Upper lobe of left lung (tissue), 4 donors: ENCODE data around the gene RNF224.

Source experiments
- EP300 ChIP-seq, 4 donors: sonication (generic); formaldehyde crosslinking; IDR thresholded peaks; one replicate each; pipeline ENCODE4 v1.5.1; 2017; ENCODE audit warnings: antibody characterized with exemption in 4 of 4, control low read depth in 2 of 4
- POLR2AphosphoS5 ChIP-seq, 2 donors: sonication (generic); formaldehyde crosslinking; IDR thresholded peaks; one replicate each; pipeline ENCODE4 v1.5.1; 2017; ENCODE audit warnings: antibody characterized with exemption in 2 of 2
- TF ChIP-seq, protein P1 (sequence below), 6 experiments: fragments of 450-650 bp in 4 of 6; fragments of 200-600 bp in 2 of 6; sonication (generic) in 2 of 6; IDR thresholded peaks; one replicate each; pipeline ENCODE4 v1.5.1; 2016 to 2019; ENCODE audit warnings: antibody characterized with exemption in 6 of 6

DNA sequence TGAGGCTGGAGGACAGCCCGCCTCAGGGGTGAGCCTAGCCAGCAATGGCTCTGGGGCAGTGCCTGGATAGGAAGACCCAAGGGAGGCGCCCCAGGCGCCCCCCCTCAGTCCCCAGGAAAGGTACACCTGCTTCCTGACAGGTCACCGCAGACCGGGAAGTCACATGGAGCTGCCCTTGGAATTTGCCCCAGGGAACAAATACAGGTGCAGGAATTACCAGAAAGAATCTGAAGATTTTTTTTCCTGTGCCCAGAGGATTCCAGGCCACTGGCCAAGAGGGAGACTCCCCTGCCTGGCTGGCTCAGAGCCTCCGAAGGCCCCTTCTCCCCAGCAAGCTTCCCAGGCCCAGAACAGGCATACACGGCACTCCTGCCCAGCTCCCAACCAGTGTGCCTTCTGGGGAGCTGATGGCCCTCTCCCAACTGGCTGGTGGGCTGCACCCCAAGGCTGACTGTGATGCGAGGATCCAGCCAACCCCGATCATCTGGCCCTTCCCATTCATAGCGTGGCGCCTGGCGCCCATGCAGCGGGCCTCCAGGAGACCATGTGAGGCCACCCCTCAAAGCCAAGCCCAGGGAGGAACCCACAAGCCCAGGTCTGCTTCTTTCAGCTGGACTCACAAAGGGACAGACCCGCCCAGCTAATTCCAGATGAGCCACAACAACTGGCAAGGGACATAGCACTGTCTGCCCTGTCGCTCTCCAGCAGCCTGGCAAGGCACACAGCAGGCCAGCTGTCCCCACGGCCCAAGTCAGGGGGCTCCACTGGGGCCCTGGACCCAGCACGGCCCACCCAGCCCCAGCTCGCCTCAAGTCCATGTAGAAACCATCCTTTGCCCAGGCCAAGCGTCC is 29.0 kb upstream of the RNF224 start:
- TF ChIP-seq, protein P1, sequence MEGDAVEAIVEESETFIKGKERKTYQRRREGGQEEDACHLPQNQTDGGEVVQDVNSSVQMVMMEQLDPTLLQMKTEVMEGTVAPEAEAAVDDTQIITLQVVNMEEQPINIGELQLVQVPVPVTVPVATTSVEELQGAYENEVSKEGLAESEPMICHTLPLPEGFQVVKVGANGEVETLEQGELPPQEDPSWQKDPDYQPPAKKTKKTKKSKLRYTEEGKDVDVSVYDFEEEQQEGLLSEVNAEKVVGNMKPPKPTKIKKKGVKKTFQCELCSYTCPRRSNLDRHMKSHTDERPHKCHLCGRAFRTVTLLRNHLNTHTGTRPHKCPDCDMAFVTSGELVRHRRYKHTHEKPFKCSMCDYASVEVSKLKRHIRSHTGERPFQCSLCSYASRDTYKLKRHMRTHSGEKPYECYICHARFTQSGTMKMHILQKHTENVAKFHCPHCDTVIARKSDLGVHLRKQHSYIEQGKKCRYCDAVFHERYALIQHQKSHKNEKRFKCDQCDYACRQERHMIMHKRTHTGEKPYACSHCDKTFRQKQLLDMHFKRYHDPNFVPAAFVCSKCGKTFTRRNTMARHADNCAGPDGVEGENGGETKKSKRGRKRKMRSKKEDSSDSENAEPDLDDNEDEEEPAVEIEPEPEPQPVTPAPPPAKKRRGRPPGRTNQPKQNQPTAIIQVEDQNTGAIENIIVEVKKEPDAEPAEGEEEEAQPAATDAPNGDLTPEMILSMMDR (IDR thresholded peaks at IDR 0.05): no peak
- peak; percentile 25 to 39 for TF ChIP-seq POLR2AphosphoS5 (IDR thresholded peaks at IDR 0.05)
- peak in 1 of 4 donors; percentile 60 for TF ChIP-seq EP300 (IDR thresholded peaks at IDR 0.05)
